LHCN-M2 (cell line): ENCODE measurements around the gene KCTD16. TPM values are rescaled to one million over a fixed set of nuclear protein-coding genes. Genes with fewer than 3 reads are reported as not detected.

Source experiments
- DNase-seq: peaks from one replicate; pipeline ENCODE4 v3.0.0-alpha.2; 2012; ENCODE audit warnings: low read depth
- total RNA-seq: library from RNA; depleted of rRNA; stranded (reverse); fragments of >200 nt; gene quantifications from 2 replicates; pipeline ENCODE4 v1.2.3, GENCODE V29; 2014

Gene KCTD16
- total RNA-seq, 1 experiment from 2014 or later, result 0.11 TPM

DNA sequence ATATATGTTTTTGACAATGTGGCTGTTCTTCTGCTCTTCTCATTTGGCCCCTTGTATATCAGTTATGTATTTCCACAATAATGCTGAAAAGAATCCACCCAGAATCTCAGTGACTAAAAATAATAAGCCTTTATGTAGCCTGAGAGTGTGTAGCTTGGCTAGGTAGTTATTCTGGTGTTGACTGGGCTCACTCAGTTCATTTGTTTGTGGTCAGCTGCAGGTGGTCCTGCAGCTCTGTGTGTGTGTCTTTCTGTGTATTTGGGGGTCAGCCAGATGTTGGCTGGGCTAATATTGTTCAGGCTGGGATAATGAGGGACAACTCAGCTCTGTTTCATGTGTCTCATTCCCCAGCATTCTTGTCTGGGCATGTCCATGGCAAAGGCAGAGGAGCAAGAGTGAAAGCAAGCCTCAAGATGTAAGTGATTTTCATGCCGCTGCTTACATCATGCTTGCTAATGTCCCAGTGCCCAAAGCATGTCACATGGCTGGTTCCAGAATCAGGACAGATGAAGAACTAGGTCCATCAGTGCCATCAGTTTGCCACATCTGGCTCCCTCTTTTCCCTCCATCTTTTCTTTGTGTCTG, 162.8 kb downstream of the KCTD16 start:
- peak; percentile 13 for DNase-seq

- no peak for DNase-seq
Measured at GRCh38 chr5:144335561-144335960, 164.9 kb downstream of the KCTD16 start.

GRCh38 chr5:144336191-144336961, 165.7 kb downstream of the KCTD16 start:
- DNase-seq, result peak; percentile 9

- DNase-seq, result no peak
Measured at GRCh38 chr5:144352330-144352729, 181.7 kb downstream of the KCTD16 start.

DNA sequence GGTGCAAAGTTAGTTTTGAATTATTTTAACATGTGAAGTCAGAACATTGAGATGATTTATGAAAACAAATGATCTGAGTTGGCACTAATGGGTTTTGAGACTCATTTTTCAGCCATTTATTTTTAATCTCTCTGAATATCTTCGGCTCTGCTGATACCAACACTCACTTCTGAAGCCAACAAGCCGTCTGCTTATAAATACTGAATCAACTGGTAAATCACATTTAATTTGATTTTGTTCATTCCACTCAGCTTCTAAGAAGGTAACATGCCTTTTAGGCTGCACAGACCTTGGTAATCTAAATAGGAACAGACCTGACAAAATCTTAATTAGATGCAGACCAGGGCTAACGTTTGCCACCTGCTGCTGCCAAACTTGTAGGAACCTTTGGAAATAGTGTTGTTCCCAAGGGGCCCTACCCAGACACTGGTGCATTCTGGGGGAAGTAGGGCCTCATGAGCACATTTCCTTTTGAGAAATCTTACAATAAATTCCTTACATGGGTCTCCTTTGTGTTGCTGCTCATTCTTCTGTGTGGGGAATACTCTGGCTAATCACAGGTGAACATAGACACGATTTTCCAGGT, 182.2 kb downstream of the KCTD16 start:
- DNase-seq, result no peak

DNA sequence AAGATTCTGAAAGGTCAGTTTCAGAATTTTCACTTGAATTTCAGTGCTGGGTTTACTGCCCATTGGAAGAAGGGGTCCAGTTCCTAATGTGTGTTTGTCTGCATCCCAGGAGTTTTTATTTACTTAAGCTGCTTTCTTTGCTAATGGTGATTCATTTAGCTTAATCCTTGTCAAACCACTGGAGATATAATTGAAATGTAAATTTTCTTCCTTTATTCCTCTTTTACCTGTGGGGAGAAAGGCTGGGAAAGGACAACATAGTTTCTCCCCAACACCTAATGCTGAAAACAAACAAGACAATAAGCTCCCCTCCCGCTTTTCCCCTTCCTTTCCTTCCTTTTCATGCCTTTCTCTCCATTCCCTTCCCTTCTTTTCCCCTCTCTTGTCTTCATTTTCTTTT, 185.8 kb downstream of the KCTD16 start:
- no peak for DNase-seq

GRCh38 chr5:144361406-144361805, 190.7 kb downstream of the KCTD16 start:
- DNase-seq, result no peak

DNA sequence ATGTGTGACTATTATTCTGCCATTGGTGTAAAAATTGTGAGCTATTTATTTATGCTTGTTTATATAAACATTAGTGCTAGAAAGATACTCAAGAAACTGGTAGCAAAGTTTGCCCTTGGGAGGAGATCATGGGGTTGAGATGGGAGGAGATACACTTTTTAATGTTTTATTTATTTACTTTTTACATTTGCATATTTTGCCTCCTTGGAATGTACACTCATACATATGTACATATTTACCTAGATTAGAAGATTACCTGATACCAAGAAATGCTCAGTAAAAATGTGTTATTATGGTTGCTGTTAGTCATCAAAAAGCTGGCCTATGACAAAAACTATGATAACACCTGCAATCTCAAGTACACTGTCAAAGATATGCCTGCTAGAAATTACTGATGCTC, 195.2 kb downstream of the KCTD16 start:
- DNase-seq, result no peak

DNA sequence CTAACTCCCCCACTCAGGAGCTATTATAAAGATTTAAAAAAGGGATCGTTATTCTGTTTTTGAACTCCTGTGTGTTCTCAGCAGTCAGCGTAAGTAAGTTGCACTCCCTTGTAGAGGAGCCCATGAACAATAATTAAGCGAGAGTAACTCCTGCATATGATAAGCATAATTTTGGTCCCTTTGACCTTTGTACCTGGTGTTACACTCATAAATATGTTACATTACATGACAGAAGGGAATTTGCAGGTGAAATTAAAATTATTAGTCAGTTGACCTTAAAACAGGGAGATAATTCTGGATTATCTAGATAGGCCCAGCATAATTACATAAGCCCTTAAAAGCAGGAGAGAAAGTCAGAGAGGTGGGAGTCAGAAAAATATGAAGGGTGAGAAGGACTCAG, 197.3 kb downstream of the KCTD16 start:
- DNase-seq, result no peak

GRCh38 chr5:144368556-144368955, 197.9 kb downstream of the KCTD16 start:
- peak; percentile 33 for DNase-seq

GRCh38 chr5:144369006-144369405, 198.3 kb downstream of the KCTD16 start:
- DNase-seq, result no peak

DNA sequence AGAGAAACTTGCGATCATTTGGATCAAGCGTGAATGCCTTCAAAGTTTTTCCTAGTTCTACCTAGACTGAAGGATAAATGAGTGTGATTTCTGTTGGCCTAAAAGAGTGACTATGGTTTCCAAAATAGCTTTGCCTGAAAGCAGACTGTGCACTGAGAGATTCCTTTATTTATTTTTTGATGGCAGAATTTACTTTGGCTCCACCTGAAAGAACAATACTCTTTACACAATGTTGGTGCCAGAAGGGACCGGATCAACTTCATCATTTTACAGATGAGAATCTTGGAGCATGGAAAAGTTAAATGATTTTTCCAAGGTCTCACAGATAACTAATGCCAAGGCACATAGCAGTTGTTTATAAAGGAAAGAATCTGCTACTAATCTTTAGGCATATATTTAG, 199.6 kb downstream of the KCTD16 start:
- no peak for DNase-seq

DNA sequence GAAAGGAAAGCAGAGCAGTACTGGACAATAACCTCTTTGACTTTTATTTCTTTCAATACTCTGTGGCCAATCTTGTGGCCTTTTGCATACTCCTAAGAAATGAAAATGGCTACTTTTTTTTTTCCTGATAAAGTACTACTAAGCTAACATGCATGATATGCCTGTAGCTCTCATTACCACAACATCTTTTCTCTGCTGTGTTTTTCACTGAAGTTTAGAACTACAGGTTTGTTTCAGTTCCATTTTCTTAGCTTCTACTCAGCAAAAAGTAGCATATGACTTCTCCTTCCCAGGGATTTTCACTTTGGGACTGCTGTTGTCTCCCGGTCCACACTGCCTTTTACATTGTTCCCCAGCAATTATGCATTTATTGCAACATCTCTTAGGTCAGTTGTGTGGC, 204.0 kb downstream of the KCTD16 start:
- no peak for DNase-seq

- no peak for DNase-seq
Measured at GRCh38 chr5:144377207-144377606, 206.5 kb downstream of the KCTD16 start.

GRCh38 chr5:144378681-144379080, 208.0 kb downstream of the KCTD16 start:
- DNase-seq, result no peak

- DNase-seq, result no peak
Measured at GRCh38 chr5:144385597-144385996, 214.9 kb downstream of the KCTD16 start.

DNA sequence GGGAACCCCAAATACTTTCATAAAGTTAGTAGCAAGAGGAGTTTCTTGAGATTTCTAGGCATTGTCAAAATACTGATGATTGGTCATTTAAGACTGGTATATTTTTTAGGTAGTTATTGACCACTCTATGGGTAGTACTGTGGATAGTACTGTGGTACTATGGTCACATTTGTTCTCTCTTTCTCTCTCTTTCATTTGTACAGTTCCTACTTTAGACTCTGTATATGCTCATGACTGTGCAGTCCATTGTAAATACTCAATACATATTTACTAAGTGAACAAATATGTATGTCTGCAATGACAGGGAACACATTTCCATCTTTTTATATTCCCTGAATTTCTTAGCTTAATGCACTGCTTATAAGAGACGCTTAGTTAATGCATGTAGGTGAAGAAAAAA, 215.6 kb downstream of the KCTD16 start:
- no peak for DNase-seq

DNA sequence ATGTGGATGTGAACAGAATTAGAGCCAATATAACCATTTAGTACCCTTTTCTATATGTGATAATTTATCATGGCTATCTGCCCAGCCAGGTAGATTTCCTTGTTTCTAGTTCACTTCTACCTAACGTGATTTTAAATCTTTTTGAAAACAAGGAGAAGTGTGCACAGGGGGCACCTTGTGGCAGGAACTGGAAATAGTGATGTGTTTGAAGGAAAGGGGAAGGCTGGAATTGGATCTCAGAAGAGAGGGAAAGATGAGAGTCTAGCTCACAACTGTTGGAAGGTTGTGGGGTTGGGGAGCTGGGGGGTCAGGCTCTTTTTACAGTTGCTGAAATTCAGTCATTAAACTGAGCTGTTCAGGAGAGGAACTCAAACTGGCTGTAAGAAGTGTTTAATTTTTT, 219.5 kb downstream of the KCTD16 start:
- DNase-seq, result peak; percentile 11

DNA sequence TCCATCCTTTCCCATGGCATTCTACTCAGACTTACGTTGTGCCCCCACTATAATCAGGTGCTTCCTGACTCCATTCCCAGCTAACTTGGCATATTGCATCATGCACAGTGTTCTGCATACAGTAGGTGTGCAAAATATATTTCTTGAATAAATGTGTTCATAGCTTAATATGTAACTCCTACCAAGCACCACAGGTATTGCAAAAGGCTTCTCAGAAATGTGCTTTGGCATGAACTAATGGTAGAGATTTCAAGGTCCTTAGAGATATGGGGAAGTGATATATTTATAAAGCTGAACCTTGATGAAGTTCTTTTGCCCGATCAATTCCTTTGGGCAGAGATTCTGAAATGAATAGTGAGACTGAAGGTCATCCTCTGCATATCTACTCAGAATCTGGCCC, 220.4 kb downstream of the KCTD16 start:
- DNase-seq, result no peak

GRCh38 chr5:144393641-144394435, 223.2 kb downstream of the KCTD16 start:
- DNase-seq, result no peak

GRCh38 chr5:144395704-144396103, 225.0 kb downstream of the KCTD16 start:
- no peak for DNase-seq

DNA sequence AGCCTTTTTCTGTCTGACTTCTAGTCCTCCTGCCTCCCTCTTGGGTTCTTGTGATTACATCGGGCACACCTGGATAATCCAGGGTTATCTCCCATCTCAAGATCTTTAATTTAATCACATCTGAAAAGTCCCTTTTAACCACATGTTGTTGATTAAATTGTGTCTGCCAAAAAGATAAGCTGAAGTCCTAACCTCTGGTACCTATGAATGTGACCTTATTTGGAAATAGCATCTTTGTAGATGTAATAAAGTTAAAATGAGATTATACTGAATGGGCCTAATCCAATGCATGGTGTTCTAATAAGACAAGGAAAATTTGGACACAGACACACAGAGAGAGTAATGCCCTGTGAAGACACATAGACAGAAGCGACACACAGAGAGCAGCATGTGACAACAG, 232.4 kb downstream of the KCTD16 start:
- no peak for DNase-seq
